Testis (tissue), 3 donors: ENCODE measurements around the gene GPBP1L1. TPM values are rescaled to one million over a fixed set of nuclear protein-coding genes. Genes with fewer than 3 reads are reported as not detected.
"Not testable (repeated sequence)": the region's sequence is repeated elsewhere in the genome, so short reads cannot be mapped to it uniquely, and the experiment has no call there.

ENCODE experiments used
- DNase-seq: peaks from one replicate; pipeline ENCODE4 v3.0.0-alpha.2; 2019
- H3K27ac ChIP-seq, 2 donors: fragments of 200-600 bp; sonication (generic); one replicate each; pipeline ENCODE4 v1.5.1; 2019
- H3K27me3 ChIP-seq: fragments of 200-600 bp; sonication (generic); one replicate; pipeline ENCODE4 v1.5.1; 2019
- H3K36me3 ChIP-seq: fragments of 200-600 bp; sonication (generic); one replicate; pipeline ENCODE4 v1.5.1; 2017; ENCODE audit warnings: low read depth; ENCODE audit errors: missing control alignments
- H3K4me1 ChIP-seq: fragments of 200-600 bp; sonication (generic); one replicate; pipeline ENCODE4 v1.5.1; 2019
- H3K4me3 ChIP-seq, 2 donors: fragments of 200-600 bp; sonication (generic); one replicate each; pipeline ENCODE4 v1.5.1; 2017 to 2019
- H3K9me3 ChIP-seq: fragments of 200-600 bp; sonication (generic); one replicate; pipeline ENCODE4 v1.5.1; 2017
- POLR2A ChIP-seq: fragments of 450-650 bp; IDR thresholded peaks from one replicate; pipeline ENCODE4 v1.6.1; 2017; ENCODE audit warnings: antibody characterized with exemption, mild to moderate bottlenecking, moderate library complexity
- WGBS, 2 donors: methylation state at CpG; one replicate each; pipeline ENCODE4 v1.1.5; 2018; 5-methylcytosine and 5-hydroxymethylcytosine counted together
- intact Hi-C: fragments of 100-400 bp; cut with DNase I; formaldehyde crosslinking; loops from one replicate; pipeline ENCODE4 v1.15.1; 2023; ENCODE audit warnings: low total_unique reads
- polyA plus RNA-seq: library from polyadenylated mRNA; stranded (reverse); fragments of 350-450 nt; fragmentation: Illumina TruSeq; extraction: RNeasy Lipid Tissue Mini Kit (QIAGEN cat#74804); gene quantifications from one replicate; pipeline ENCODE4 v1.2.3, GENCODE V29; 2014; ENCODE audit warnings: low read depth, low replicate concordance; ENCODE audit not compliant: insufficient read depth
- total RNA-seq, 2 donors: library from RNA; depleted of rRNA; stranded (reverse); fragments of >200 nt; gene quantifications; one replicate each; pipeline ENCODE4 v1.2.3, GENCODE V29; 2016
- TF ChIP-seq, protein P1 (sequence below), 3 experiments: fragments of 450-650 bp in 2 of 3; fragments of 200-600 bp in 1 of 3; sonication (generic) in 1 of 3; IDR thresholded peaks; one replicate each; pipeline ENCODE4 v1.5.1; 2016 to 2019; ENCODE audit warnings: antibody characterized with exemption in 3 of 3, mild to moderate bottlenecking in 2 of 3, moderate library complexity in 1 of 3

GPBP1L1 gene
- total and polyA plus RNA-seq, 3 donors from 2014 or later, result 151 to 233 (median 178) TPM

GRCh38 chr1:45723248-45723930 is 37.1 kb upstream of the GPBP1L1 start:
- TF ChIP-seq, protein P1, sequence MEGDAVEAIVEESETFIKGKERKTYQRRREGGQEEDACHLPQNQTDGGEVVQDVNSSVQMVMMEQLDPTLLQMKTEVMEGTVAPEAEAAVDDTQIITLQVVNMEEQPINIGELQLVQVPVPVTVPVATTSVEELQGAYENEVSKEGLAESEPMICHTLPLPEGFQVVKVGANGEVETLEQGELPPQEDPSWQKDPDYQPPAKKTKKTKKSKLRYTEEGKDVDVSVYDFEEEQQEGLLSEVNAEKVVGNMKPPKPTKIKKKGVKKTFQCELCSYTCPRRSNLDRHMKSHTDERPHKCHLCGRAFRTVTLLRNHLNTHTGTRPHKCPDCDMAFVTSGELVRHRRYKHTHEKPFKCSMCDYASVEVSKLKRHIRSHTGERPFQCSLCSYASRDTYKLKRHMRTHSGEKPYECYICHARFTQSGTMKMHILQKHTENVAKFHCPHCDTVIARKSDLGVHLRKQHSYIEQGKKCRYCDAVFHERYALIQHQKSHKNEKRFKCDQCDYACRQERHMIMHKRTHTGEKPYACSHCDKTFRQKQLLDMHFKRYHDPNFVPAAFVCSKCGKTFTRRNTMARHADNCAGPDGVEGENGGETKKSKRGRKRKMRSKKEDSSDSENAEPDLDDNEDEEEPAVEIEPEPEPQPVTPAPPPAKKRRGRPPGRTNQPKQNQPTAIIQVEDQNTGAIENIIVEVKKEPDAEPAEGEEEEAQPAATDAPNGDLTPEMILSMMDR (IDR thresholded peaks at IDR 0.05), result no peak
- TF ChIP-seq POLR2A, result no peak
- Histone ChIP-seq H3K4me1 (no peaks in the 10 kb centered on the region), H3K27ac (no peak overlapping the region), H3K4me3 (peak overlapping the region in 1 of 2 donors; percentile 26), H3K9me3 (no peaks in the 10 kb centered on the region), H3K27me3 (no peaks in the 10 kb centered on the region), H3K36me3 (no peaks in the 10 kb centered on the region)
- DNase-seq, result no peak
- intact Hi-C loops, result no loop called here

DNA sequence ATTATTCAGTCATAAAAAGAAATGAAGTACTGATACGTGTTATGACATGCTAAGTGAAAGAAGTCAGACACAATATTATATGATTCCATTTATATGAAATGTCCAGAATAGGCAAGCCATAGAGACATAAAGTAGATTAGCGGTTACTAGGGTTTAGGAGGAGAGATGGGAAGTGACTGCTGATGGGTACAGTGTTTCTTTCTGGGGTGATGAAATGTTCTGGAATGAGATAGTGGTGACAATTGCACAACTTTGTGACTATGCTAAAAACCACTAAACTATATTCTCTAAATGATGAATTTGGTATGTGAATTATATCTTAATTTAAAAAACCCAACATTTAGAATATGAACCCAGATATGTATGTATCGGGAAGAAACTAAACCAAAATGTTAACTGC is 36.5 kb upstream of the GPBP1L1 start:
- intact Hi-C loops, result no loop called here
- Histone ChIP-seq H3K27me3 (no peaks in the 10 kb centered on the region), H3K4me1 (no peaks in the 10 kb centered on the region), H3K9me3 (no peaks in the 10 kb centered on the region), H3K36me3 (no peaks in the 10 kb centered on the region), H3K4me3 (no peak overlapping the region), H3K27ac (no peak overlapping the region)
- 78 to 87% methylated on average over 3 of the region's 3 CpGs for WGBS, 2 donors
- DNase-seq, result no peak
- no peak for TF ChIP-seq POLR2A
- TF ChIP-seq, protein P1 (IDR thresholded peaks at IDR 0.05), result no peak

- Histone ChIP-seq H3K27ac (no peak overlapping the region), H3K4me1 (no peaks in the 10 kb centered on the region), H3K27me3 (no peaks in the 10 kb centered on the region), H3K36me3 (no peaks in the 10 kb centered on the region), H3K4me3 (no peak overlapping the region), H3K9me3 (no peaks in the 10 kb centered on the region)
- intact Hi-C loops, result no loop called here
- 78 to 83% methylated on average over 1 of the region's 1 CpG for WGBS, 2 donors
- no peak for DNase-seq
- TF ChIP-seq, protein P1 (IDR thresholded peaks at IDR 0.05), result no peak
- TF ChIP-seq POLR2A, result no peak
These were observed 34.9 kb upstream of the GPBP1L1 start for GRCh38 chr1:45721207-45721606.

DNA sequence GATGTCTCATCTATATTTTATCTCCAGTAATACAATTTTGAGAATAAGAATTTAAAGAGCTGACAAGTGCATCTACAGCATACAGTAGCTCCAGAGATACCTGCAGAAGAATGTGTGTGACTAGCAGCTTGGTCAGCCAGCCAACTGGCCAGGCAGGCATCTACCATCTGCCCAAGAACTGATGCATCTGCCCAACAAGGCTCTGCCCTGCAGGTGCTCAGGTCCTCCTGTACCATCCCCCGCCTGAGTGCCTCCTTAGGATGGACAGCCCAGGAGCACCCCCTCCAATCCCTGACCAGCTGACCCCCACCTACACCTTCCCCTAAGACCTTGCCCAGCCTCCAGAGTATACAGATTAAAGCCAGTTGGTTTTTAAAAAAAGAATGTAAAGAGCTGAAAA is 32.0 kb upstream of the GPBP1L1 start:
- 94 to 100% methylated on average over 1 of the region's 1 CpG for WGBS, 2 donors
- no peaks in the 10 kb centered on the region for H3K4me1 ChIP-seq
- intact Hi-C loops, result no loop called here
- no peak for DNase-seq
- TF ChIP-seq, protein P1 (IDR thresholded peaks at IDR 0.05), result no peak
- no peak for TF ChIP-seq POLR2A
- H3K4me3 ChIP-seq, result no peak overlapping the region
- no peaks in the 10 kb centered on the region for H3K9me3 ChIP-seq
- H3K27ac ChIP-seq, result no peak overlapping the region
- no peaks in the 10 kb centered on the region for H3K36me3 ChIP-seq
- no peaks in the 10 kb centered on the region for H3K27me3 ChIP-seq

GRCh38 chr1:45717386-45717785 is 31.1 kb upstream of the GPBP1L1 start:
- 81 to 86% methylated on average over 8 of the region's 8 CpGs for WGBS, 2 donors

More at GRCh38 chr1:45717386-45717785, 31.1 kb upstream of the GPBP1L1 start:
- H3K4me3 ChIP-seq, H3K27me3 ChIP-seq, H3K36me3 ChIP-seq, H3K4me1 ChIP-seq, DNase-seq, H3K27ac ChIP-seq, intact Hi-C loops, H3K9me3 ChIP-seq: not testable (repeated sequence)
